Epithelial cell of esophagus (primary cell): ENCODE measurements around the gene CERKL.

Source experiments
- DNase-seq: peaks from one replicate; pipeline ENCODE4 v3.0.0; 2010; ENCODE audit warnings: low read depth
- H3K4me3 ChIP-seq: 2 replicates; pipeline ENCODE4 v1.5.1; 2011; ENCODE audit warnings: mild to moderate bottlenecking, low read length, control low read depth
- CTCF ChIP-seq: IDR thresholded peaks from 2 replicates; pipeline ENCODE4 v1.5.1; 2011; ENCODE audit warnings: low read depth, mild to moderate bottlenecking, low read length, control low read depth, inconsistent platforms; ENCODE audit not compliant: insufficient read depth; ENCODE audit errors: missing control alignments

CERKL gene

GRCh38 chr2:181643151-181643550 is 13.8 kb downstream of the CERKL start:
- no peak for DNase-seq
- no peak for TF ChIP-seq CTCF
- H3K4me3 ChIP-seq: no peak overlapping the region

GRCh38 chr2:181642086-181642485 is 14.8 kb downstream of the CERKL start:
- no peak for TF ChIP-seq CTCF
- H3K4me3 ChIP-seq: no peak overlapping the region
- no peak for DNase-seq

GRCh38 chr2:181639686-181640085 is 17.2 kb downstream of the CERKL start:
- no peak for TF ChIP-seq CTCF
- no peak for DNase-seq
- H3K4me3 ChIP-seq: no peak overlapping the region

GRCh38 chr2:181632733-181633401 is 24.0 kb downstream of the CERKL start:
- no peak overlapping the region for H3K4me3 ChIP-seq
- TF ChIP-seq CTCF: no peak
- DNase-seq: no peak

- no peak for TF ChIP-seq CTCF
- no peak for DNase-seq
- H3K4me3 ChIP-seq: no peak overlapping the region
These were observed 28.0 kb downstream of the CERKL start for GRCh38 chr2:181628590-181629585.

- no peak for TF ChIP-seq CTCF
- H3K4me3 ChIP-seq: no peak overlapping the region
- peak; percentile 2 for DNase-seq
These were observed 29.4 kb downstream of the CERKL start for GRCh38 chr2:181627545-181627944.
